ENCODE measurements around the gene FADS1. TPM values are rescaled to one million over a fixed set of nuclear protein-coding genes. Genes with fewer than 3 reads are reported as not detected.
A peak's percentile ranks its signal among the peaks of the same experiment; 100 is the strongest.

Gene FADS1
- total and polyA plus RNA-seq, 12 donors = 28.3 to 410 (median 102) TPM

DNA sequence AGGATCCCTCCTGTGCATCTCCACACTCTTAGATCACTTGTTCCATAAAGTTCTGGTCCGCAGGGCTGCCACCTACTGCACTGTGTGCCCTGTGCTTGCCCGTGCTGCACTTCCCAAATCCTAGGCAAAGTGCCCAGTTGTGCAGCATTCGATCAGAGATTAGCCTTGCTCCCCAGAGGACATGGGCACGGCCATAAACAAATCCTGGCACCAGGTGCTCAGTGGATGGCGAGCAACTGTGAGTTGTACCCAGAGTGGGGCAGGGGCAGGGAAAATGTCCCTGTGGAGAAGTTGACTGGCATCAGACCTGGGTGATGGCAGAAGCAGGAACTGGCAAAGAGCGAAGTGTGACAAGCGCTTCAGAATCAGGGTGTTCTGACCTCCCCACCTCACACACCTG is 16.0 kb upstream of the FADS1 start:
- 40 to 70% (median 53%) methylated on average over 5 to 7 of the region's 7 CpGs for WGBS, 4 donors
- intact Hi-C loops (cut with DNase I) = no loop called here
- peaks cover 34 to 68% of the 10 kb centered on the region in 2 donors for H3K4me1 ChIP-seq (replicated peaks in 1 of 2)
- peak in 5 of 7 donors; percentile 50 to 84 (median 57) for DNase-seq
- no peak overlapping the region for H3K4me3 ChIP-seq
- no peaks in the 10 kb centered on the region for H3K27me3 ChIP-seq
- H3K27ac ChIP-seq = peak overlapping the region in 4 of 5 donors; percentile 3 to 98 (median 94)
- peaks cover 0 to 3% of the 10 kb centered on the region in 2 donors for H3K36me3 ChIP-seq (replicated peaks in 1 of 2)
- TF ChIP-seq, protein P1, sequence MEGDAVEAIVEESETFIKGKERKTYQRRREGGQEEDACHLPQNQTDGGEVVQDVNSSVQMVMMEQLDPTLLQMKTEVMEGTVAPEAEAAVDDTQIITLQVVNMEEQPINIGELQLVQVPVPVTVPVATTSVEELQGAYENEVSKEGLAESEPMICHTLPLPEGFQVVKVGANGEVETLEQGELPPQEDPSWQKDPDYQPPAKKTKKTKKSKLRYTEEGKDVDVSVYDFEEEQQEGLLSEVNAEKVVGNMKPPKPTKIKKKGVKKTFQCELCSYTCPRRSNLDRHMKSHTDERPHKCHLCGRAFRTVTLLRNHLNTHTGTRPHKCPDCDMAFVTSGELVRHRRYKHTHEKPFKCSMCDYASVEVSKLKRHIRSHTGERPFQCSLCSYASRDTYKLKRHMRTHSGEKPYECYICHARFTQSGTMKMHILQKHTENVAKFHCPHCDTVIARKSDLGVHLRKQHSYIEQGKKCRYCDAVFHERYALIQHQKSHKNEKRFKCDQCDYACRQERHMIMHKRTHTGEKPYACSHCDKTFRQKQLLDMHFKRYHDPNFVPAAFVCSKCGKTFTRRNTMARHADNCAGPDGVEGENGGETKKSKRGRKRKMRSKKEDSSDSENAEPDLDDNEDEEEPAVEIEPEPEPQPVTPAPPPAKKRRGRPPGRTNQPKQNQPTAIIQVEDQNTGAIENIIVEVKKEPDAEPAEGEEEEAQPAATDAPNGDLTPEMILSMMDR (IDR thresholded peaks at IDR 0.05) = no peak
- TF ChIP-seq POLR2A (IDR thresholded peaks at IDR 0.05) = no peak
- H3K9me3 ChIP-seq (replicated peaks in 1 of 3) = no peaks in the 10 kb centered on the region

GRCh38 chr11:61832207-61832606 is 15.4 kb upstream of the FADS1 start:
- Histone ChIP-seq H3K9me3 (replicated peaks in 1 of 3) (no peaks in the 10 kb centered on the region), H3K27ac (peak overlapping the region in 4 of 5 donors; percentile 3 to 98 (median 94)), H3K4me3 (no peak overlapping the region), H3K36me3 (replicated peaks in 1 of 2) (no peaks in the 10 kb centered on the region), H3K27me3 (no peaks in the 10 kb centered on the region), H3K4me1 (replicated peaks in 1 of 2) (peaks cover 36 to 71% of the 10 kb centered on the region in 2 donors)
- TF ChIP-seq, protein P1 (IDR thresholded peaks at IDR 0.05) = no peak
- TF ChIP-seq POLR2A (IDR thresholded peaks at IDR 0.05) = no peak
- 70 to 82% (median 73%) methylated on average over 4 of the region's 4 CpGs for WGBS, 4 donors
- no peak for DNase-seq
- intact Hi-C loops (cut with DNase I) = no loop called here

- Histone ChIP-seq H3K27ac (peak overlapping the region; percentile 42 to 98 (median 92)), H3K27me3 (no peaks in the 10 kb centered on the region), H3K9me3 (replicated peaks in 1 of 3) (no peaks in the 10 kb centered on the region), H3K36me3 (replicated peaks in 1 of 2) (no peaks in the 10 kb centered on the region), H3K4me3 (peak overlapping the region in 1 of 4 donors; percentile 81), H3K4me1 (replicated peaks in 1 of 2) (peaks cover 41 to 71% of the 10 kb centered on the region in 2 donors)
- WGBS, 4 donors = 13 to 23% (median 20%) methylated on average over 8 of the region's 8 CpGs
- intact Hi-C loops (cut with DNase I) = no loop called here
- no peak for TF ChIP-seq POLR2A (IDR thresholded peaks at IDR 0.05)
- TF ChIP-seq, protein P1 (IDR thresholded peaks at IDR 0.05) = peak in 1 of 6 experiments; percentile 9
- peak in 2 of 7 donors; percentile 54 to 55 for DNase-seq
These were observed 13.7 kb upstream of the FADS1 start for GRCh38 chr11:61830237-61831105.

- TF ChIP-seq, protein P1 (IDR thresholded peaks at IDR 0.05) = no peak
- TF ChIP-seq POLR2A (IDR thresholded peaks at IDR 0.05) = no peak
- 36 to 60% (median 42%) methylated on average over 4 of the region's 4 CpGs for WGBS, 4 donors
- intact Hi-C loops (cut with DNase I) = no loop called here
- Histone ChIP-seq H3K36me3 (replicated peaks in 1 of 2) (no peaks in the 10 kb centered on the region), H3K4me3 (peak overlapping the region in 2 of 4 donors; percentile 53 to 81), H3K9me3 (replicated peaks in 1 of 3) (no peaks in the 10 kb centered on the region), H3K4me1 (replicated peaks in 1 of 2) (peaks cover 34 to 64% of the 10 kb centered on the region in 2 donors), H3K27ac (peak overlapping the region; percentile 68 to 98 (median 92)), H3K27me3 (no peaks in the 10 kb centered on the region)
- no peak for DNase-seq
These were observed 13.0 kb upstream of the FADS1 start for GRCh38 chr11:61829806-61830205.
